ENCODE measurements around the gene MRGPRD. TPM values are rescaled to one million over a fixed set of nuclear protein-coding genes. Genes with fewer than 3 reads are reported as not detected.

The MRGPRD gene
- total RNA-seq, 1 donor: not detected

- H3K4me3 ChIP-seq (ENCODE audit: low read depth, low read length): no peak overlapping the region
- no peak for DNase-seq (ENCODE audit: low read depth)
- TF ChIP-seq CTCF (IDR thresholded peaks at IDR 0.05; ENCODE audit: insufficient read depth, low read depth, low read length): no peak
Observed at GRCh38 chr11:68962527-68963250, 18.1 kb downstream of the MRGPRD start.

- H3K4me3 ChIP-seq (ENCODE audit: low read depth, low read length): no peak overlapping the region
- DNase-seq (ENCODE audit: low read depth): no peak
- TF ChIP-seq CTCF (IDR thresholded peaks at IDR 0.05; ENCODE audit: insufficient read depth, low read depth, low read length): no peak
Observed at GRCh38 chr11:68961245-68961644, 19.5 kb downstream of the MRGPRD start.

- DNase-seq (ENCODE audit: low read depth): no peak
- H3K4me3 ChIP-seq (ENCODE audit: low read depth, low read length): no peak overlapping the region
- TF ChIP-seq CTCF (IDR thresholded peaks at IDR 0.05; ENCODE audit: insufficient read depth, low read depth, low read length): no peak
Observed at GRCh38 chr11:68960294-68961071, 20.3 kb downstream of the MRGPRD start.

GRCh38 chr11:68959465-68960293 is 21.1 kb downstream of the MRGPRD start:
- no peak overlapping the region for H3K4me3 ChIP-seq (ENCODE audit: low read depth, low read length)
- DNase-seq (ENCODE audit: low read depth): no peak
- TF ChIP-seq CTCF (IDR thresholded peaks at IDR 0.05; ENCODE audit: insufficient read depth, low read depth, low read length): no peak

- no peak overlapping the region for H3K4me3 ChIP-seq (ENCODE audit: low read depth, low read length)
- no peak for DNase-seq (ENCODE audit: low read depth)
- no peak for TF ChIP-seq CTCF (IDR thresholded peaks at IDR 0.05; ENCODE audit: insufficient read depth, low read depth, low read length)
Observed at GRCh38 chr11:68958211-68958610, 22.6 kb downstream of the MRGPRD start.

GRCh38 chr11:68956547-68957254 is 24.1 kb downstream of the MRGPRD start:
- no peak for TF ChIP-seq CTCF (IDR thresholded peaks at IDR 0.05; ENCODE audit: insufficient read depth, low read depth, low read length)
- no peak overlapping the region for H3K4me3 ChIP-seq (ENCODE audit: low read depth, low read length)
- DNase-seq (ENCODE audit: low read depth): no peak

All from fibroblast of villous mesenchyme (primary cell).